AG04450 (cell line): Measurements from ENCODE around the gene ABCB9. TPM values are rescaled to one million over a fixed set of nuclear protein-coding genes. Genes with fewer than 3 reads are reported as not detected.
"Not testable (repeated sequence)": the region's sequence is repeated elsewhere in the genome, so short reads cannot be mapped to it uniquely, and the experiment has no call there.

Experiments used
- CTCF ChIA-PET: fragments of 300-600, 350-600 bp; formaldehyde crosslinking; extraction: SDS; loops from one replicate; lab custom pipeline; 2022; ENCODE audit warnings: antibody characterized with exemption, inconsistent platforms; lab: Charles Lee
- POLR2A ChIA-PET: fragments of 350-600 bp; formaldehyde crosslinking; extraction: SDS; loops from one replicate; lab custom pipeline; 2021; ENCODE audit warnings: antibody characterized with exemption, inconsistent platforms; lab: Yijun Ruan, JAX
- DNase-seq: peaks from one replicate; pipeline ENCODE4 v3.0.0-alpha.2; 2011; ENCODE audit warnings: low read depth, low spot score
- H3K27ac ChIP-seq: one replicate; pipeline ENCODE4 v1.5.1; 2012; ENCODE audit warnings: low read depth, low read length, control low read depth
- H3K27me3 ChIP-seq: one replicate; pipeline ENCODE4 v1.6.0; 2012; ENCODE audit warnings: low read length; ENCODE audit not compliant: control insufficient read depth, insufficient read depth
- H3K4me3 ChIP-seq: 2 replicates; pipeline ENCODE4 v1.5.1; 2011; ENCODE audit warnings: mild to moderate bottlenecking, low read depth, low read length, control low read depth
- H3K9me3 ChIP-seq: 2 replicates; pipeline ENCODE4 v1.5.1; 2012; ENCODE audit warnings: low read length; ENCODE audit not compliant: control insufficient read depth, insufficient read depth
- CTCF ChIP-seq: IDR thresholded peaks from 2 replicates; pipeline ENCODE4 v1.5.1; 2011; ENCODE audit warnings: low read depth, low read length, control low read depth, inconsistent platforms
- polyA minus RNA-seq: library from RNA; depleted of rRNA, polyadenylated mRNA; stranded (reverse); fragments of >200 nt; gene quantifications from 2 replicates; pipeline ENCODE4 v1.2.3, GENCODE V29; 2011; rRNA and poly(A)+ RNA removed
- polyA plus RNA-seq: library from polyadenylated mRNA; depleted of rRNA; stranded (reverse); fragments of >200 nt; gene quantifications from 2 replicates; pipeline ENCODE4 v1.2.3, GENCODE V29; 2011; rRNA removed

The ABCB9 gene
- polyA plus RNA-seq (3.4 and 5.0 TPM in 2 replicates), polyA minus RNA-seq (12.2 and 12.8 TPM in 2 replicates)

DNA sequence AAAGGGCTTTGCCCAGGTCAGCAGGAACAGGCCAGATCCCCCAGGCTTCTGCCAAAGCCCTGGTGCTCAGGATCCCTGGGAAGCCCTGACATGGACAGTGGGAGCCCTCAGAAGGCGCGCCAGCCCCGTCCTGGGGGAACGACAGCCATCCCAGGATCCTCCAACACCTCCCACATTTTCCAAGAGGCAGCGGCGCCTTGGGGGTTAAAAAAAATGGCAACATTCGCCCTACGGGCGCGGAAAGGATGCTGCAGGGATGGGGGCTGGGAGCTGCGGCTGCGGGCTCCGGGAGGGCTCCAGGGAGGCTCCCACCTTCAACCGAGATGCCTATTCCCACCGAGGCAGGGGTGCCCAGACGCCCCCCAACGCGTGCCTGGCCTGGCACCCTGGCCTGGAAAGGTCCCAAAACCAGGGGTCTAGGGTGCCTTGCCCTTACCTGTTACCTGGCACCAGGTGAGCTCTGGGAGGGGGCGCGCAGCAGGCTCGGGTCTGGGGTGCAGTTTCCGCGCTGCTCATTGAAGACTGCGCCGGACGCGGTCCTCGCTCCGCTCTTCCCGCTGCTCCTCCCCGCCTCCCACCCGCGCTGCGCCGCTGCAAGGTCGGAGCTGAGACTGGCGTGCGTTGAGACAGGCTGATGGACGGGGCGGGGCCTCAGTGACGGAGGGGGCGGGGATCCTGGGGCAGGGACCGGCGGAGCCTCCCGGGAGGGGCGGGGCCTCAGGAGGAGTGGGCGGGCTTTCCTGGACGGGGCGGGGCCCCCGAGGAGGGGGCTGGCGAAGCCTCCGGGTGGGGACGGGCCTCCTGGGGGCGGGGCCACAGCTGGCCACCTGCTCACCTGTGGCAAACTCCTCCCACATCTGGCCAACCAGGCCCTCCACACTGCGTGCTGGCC, at the start of gene ABCB9:
ABCB9 (minus strand) TSS at position 613 of the 892 bp plus-strand sequence. CDS start 6,228 bp downstream, outside the sequence.
- Histone ChIP-seq H3K27ac (no peak within 1 kb of the TSS), H3K9me3 (no peaks in the 10 kb centered on the region), H3K4me3 (peak within 1 kb of the TSS; percentile 82), H3K27me3 (no peaks in the 10 kb centered on the region)
- ChIA-PET CTCF (interaction anchor here (0.7 to 1.3 kb wide), 6 partner anchors 9 to 699 kb away, joined by 3 to 7 read pairs (median 4); partner anchors contain the start of gene OGFOD2), POLR2A (interaction anchor here (0.6 to 2.8 kb wide), 6 partner anchors 9 to 328 kb away, joined by 3 to 17 read pairs (median 4); partner anchors contain the start of genes MPHOSPH9, MTRFR and OGFOD2)
- no peak for TF ChIP-seq CTCF
- DNase-seq: peak; percentile 72

- DNase-seq, H3K27ac ChIP-seq, H3K9me3 ChIP-seq, POLR2A ChIA-PET, H3K27me3 ChIP-seq, H3K4me3 ChIP-seq, CTCF ChIA-PET: not testable (repeated sequence)
Observed at GRCh38 chr12:123014473-123014872, 48.2 kb upstream of the ABCB9 start.

GRCh38 chr12:123013185-123014095, 47.2 kb upstream of the ABCB9 start:
- POLR2A ChIA-PET: no interaction called here

DNA sequence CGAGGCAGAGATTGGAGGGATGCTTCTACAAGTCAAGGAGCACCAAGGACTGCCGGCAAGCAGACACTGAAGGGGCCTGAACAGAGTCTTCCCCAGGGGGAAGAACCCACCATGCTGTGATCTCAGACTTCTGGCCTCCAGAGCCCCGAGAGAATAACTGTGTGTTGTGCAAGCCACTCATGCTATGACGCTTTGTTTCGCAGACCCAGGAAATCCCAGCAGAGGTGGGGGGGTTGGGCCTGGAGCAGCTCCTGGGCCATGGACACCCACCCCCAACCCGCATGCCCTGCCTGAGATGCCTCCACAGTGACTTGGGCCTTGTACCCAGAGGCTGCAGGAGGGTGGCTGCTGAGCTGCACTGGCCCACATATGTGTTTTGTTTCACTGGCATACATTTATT, 45.4 kb upstream of the ABCB9 start:
- Histone ChIP-seq H3K4me3 (no peak overlapping the region), H3K27me3 (no peaks in the 10 kb centered on the region), H3K27ac (no peak overlapping the region), H3K9me3 (no peaks in the 10 kb centered on the region)
- POLR2A ChIA-PET: no interaction called here
- no peak for TF ChIP-seq CTCF
- CTCF ChIA-PET: no interaction called here
- no peak for DNase-seq

More at GRCh38 chr12:123013185-123014095, 47.2 kb upstream of the ABCB9 start:
- no peak overlapping the region for H3K27ac ChIP-seq
- no peak for DNase-seq
- CTCF ChIA-PET: no interaction called here
- TF ChIP-seq CTCF: no peak
- no peak overlapping the region for H3K4me3 ChIP-seq
- no peaks in the 10 kb centered on the region for H3K9me3 ChIP-seq
- H3K27me3 ChIP-seq: no peaks in the 10 kb centered on the region

DNA sequence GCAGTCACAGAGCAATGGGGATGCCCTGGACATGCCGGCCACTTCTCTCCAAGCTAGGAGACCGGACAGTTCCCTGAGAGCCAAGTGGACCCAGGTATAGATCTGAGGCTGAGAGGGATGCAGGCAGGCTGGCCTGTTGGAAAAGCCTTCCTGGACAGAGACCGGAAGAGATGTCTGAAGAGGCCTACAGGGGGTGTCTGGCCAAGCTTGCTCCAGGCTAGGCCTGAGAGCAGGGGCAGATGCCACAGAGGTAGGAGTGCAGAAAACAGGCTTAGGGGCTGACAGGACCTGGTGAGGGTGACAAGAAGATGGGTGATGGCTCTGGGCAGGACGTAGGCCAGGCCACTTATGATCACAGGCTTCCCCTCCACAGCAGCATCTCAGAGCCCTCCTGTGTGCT, 44.4 kb upstream of the ABCB9 start:
- POLR2A ChIA-PET: no interaction called here
- TF ChIP-seq CTCF: no peak
- no peak for DNase-seq
- H3K9me3 ChIP-seq: no peaks in the 10 kb centered on the region
- no peak overlapping the region for H3K27ac ChIP-seq
- no peak overlapping the region for H3K4me3 ChIP-seq
- no peaks in the 10 kb centered on the region for H3K27me3 ChIP-seq
- CTCF ChIA-PET: no interaction called here
